ENCODE measurements around the gene KRTAP12-1.
"Not testable (repeated sequence)": the region's sequence is repeated elsewhere in the genome, so short reads cannot be mapped to it uniquely, and the experiment has no call there.

The KRTAP12-1 gene

DNA sequence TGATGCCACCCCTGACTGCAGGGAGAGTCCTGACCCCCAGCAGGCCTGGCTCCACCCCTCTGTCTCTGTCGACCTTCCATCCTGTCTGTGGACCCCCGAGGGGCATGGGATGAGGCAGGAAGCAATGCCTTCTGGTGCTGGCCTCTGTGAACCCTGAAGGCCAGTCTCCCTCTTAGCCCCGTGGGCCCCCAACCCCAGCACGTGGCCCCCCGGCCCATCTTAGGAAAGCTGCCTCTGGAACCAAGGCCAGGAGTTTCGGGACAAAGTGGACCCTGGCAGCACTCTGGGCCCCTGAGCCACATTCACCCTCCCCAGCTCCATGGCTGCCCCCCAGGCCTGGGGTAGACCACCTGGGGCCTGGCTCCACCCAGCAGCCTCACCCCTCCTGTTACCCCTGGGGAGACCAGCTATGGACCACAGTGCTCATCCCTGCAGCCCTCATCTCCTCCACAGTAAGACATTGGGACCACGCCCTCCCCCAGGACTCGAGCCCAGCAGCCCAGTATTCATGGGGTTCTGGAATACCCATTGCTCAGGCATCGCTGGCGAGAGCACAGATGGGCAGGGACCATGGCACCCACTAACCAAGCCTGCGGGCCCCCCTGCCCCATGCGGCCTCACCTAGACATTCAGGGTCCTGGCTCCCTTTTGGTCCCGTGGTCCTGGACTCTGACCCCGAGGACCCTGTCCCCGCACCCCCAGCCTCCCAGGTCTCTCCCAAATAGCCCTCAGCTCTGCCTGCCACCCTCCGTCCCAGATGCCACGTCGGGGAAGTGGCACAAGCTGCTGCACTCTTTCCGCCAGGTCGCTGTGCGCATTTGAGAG is 43.2 kb downstream of the KRTAP12-1 start:
- not testable (repeated sequence) for DNase-seq

DNA sequence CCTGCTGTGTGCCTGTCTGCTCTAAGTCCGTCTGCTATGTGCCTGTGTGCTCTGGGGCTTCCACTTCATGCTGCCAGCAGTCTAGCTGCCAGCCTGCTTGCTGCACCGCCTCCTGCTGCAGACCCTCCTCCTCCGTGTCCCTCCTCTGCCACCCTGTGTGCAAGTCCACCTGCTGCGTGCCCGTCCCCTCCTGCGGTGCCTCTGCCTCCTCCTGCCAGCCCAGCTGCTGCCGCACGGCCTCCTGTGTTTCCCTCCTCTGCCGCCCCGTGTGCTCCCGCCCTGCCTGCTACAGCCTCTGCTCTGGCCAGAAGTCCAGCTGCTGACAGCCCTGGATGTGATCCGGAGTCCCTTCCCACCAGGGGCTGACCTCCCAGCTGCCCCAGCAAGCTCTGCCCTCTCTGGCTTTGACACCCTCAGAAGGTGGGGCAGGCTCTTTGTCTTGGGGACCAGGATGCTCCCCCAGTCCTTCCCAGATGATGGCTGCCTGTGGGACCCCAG is 44.1 kb downstream of the KRTAP12-1 start:
- DNase-seq: not testable (repeated sequence)

DNA sequence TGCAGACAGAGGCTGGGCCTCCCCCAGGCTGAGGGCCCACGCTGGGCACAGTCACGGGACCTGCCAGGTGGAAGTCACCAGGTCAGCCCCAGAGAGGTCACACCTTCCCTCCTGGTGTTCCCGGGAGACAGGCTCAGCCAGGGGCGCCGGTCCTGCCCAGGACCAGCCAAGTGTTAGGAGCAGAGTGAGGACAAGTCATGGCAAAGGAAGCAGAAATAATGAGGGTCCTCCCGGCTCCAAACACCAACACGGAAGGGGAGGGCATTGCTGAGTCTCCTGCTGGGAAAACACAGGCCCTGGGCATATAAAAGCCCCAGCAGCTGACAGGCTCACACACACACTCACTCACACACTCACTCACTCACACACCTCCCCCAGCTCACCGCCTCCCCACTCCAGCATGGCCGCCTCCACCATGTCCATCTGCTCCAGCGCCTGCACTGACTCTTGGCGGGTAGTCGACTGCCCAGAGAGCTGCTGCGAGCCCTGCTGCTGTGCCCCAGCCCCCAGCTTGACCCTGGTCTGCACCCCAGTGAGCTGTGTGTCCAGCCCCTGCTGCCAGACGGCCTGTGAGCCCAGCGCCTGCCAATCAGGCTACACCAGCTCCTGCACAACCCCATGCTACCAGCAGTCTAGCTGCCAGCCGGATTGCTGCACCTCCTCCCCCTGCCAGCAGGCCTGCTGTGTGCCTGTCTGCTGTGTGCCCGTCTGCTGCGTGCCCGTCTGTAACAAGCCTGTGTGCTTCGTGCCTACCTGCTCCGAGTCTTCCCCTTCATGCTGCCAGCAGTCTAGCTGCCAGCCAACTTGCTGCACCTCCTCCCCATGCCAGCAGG is 44.7 kb downstream of the KRTAP12-1 start, which contains the start of gene KRTAP10-10:
TSS of gene KRTAP10-10 (plus strand) at position 339 of the 833 bp plus-strand sequence. CDS start at position 401, 62 bp downstream.
- no peak for DNase-seq

DNA sequence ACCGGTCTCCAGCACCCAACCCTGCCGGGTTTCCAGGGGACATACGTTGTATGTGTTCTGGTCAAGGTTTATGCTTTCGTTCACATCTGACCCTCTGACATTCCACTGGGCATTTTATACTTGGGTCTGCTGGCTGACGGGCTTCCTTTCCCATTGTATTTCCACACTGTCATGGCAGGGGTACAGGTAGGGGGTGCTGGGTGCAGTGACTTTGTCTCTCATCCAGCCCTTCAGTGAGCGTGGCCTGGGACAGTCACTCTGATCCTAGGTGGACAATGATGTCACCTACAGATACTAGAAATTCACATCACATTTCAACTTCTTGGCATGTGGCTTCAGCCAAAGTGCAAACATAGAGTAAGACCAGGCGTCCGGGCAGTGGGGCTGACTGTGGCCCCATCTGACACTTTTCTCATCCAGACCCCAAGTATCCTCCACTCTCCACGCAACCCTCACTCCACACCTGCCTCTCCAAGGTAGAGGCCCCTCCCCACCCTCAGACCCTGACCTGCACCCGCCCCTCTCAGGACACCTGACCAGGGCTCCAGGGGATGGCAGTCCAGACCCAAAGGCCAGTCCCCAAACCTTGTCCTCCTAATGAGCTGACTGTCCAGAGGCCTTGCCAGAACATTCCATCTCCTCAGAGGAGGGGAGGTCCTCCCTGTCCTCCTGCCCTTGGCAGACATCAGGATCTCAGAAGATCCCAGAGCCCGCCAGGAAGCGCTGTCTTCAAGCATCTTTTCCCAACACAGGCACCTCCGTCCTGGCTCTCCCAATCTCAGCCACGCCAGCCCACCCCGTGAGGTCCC is 45.5 kb downstream of the KRTAP12-1 start:
- DNase-seq: no peak

DNA sequence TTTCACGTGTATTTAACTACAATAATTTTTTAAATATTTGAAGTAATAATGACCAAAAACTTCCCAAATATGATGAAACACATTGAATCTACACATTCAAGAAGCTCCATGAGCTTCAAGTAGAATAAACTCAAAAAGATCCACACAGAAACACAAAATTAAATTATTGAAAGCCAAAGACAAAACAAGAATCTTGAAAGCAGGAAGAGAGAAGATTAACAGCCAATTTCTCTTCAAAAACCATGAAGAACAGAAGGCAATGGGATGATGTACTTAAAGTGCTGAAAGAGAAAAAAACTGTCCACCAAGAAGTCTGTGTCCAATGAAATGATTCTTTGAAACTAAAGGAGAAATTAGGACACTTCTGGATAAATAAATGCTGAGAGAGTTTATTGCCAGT is 49.9 kb downstream of the KRTAP12-1 start:
- no peak for DNase-seq
